Measurements from ENCODE around the gene GPC5. TPM values are rescaled to one million over a fixed set of nuclear protein-coding genes. Genes with fewer than 3 reads are reported as not detected.

The GPC5 gene
- total and polyA plus RNA-seq, 2 donors (not counting 3 experiments of a cell fraction or from before 2014, with no cell fraction given), result 0.59 to 0.97 TPM

DNA sequence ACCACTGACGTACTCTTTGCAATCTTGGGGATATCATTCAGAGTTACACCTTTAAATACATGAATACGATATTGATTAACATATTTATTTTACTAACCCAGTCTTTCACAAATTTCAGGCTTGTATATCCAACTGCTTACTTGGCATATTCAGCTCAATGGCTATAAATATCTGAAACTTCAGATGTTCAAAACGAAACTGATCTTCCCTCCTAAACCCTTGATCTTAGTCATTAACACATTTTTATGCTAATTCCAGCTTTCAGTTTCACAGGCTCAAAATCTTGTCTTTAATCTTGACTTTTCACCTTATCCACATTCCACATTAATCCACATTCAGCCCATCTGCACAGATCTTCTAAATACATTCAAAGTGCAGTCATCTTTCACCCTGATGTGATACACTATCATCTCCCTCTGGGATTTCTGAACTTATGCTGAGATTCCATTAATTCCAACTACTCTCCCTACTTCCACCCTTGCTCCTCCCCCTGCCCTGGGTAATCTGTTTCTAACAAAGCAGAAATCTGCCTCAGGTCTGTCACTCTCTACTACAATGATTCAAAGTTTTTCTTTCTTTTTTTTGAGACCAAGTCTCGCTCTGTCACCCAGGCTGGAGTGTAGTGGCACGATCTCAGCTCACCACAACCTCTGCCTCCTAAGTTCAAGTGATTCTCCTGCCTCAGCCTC, 387.2 kb downstream of the GPC5 start:
- dilution Hi-C loops (cut with MboI; ENCODE audit: extremely low pct_ligation_motif_present, low sequenced_read_pairs) (no loop called here), intact Hi-C loops (cut with micrococcal nuclease) (no loop called here)
- no peak overlapping the region for H3K4me3 ChIP-seq (replicated peaks in 1 of 3; ENCODE audit: insufficient read depth in 1 of 3, low read depth in 1 of 3, low read length in 3 of 3)
- FAIRE-seq, result no peak
- no peaks in the 10 kb centered on the region for H4K20me1 ChIP-seq (replicated peaks; ENCODE audit: control insufficient read depth, extremely low read depth, insufficient read depth, low read length)
- CTCF ChIA-PET, result no interaction called here
- POLR2A ChIA-PET, result no interaction called here
- no peaks in the 10 kb centered on the region for H3K27me3 ChIP-seq (ENCODE audit: control insufficient read depth in 2 of 2, insufficient read depth in 2 of 2, low read length in 2 of 2)
- no peak overlapping the region for H3K27ac ChIP-seq (ENCODE audit: insufficient read depth, low read depth, low read length)
- H3K9ac ChIP-seq (replicated peaks; ENCODE audit: extremely low read depth, insufficient read depth, low read length), result no peak overlapping the region
- no peaks in the 10 kb centered on the region for H3K36me3 ChIP-seq (ENCODE audit: control insufficient read depth in 2 of 2, extremely low read depth in 1 of 2, insufficient read depth in 2 of 2, low read length in 2 of 2)
- DNase-seq (ENCODE audit: low read depth, low spot score), result no peak
- H3K9me1 ChIP-seq (replicated peaks; ENCODE audit: control insufficient read depth, extremely low read depth, insufficient read depth, low read length), result no peaks in the 10 kb centered on the region
- no peaks in the 10 kb centered on the region for H3K79me2 ChIP-seq (ENCODE audit: control insufficient read depth, insufficient read depth, low read length)
- H3K4me2 ChIP-seq (ENCODE audit: insufficient read depth, low read length), result no peak overlapping the region
- no peak overlapping the region for H2AFZ ChIP-seq (ENCODE audit: low read depth, low read length)
- H3K4me1 ChIP-seq (ENCODE audit: control insufficient read depth, extremely low read depth, insufficient read depth, low read length), result no peaks in the 10 kb centered on the region
- no peaks in the 10 kb centered on the region for H3K9me3 ChIP-seq (replicated peaks; ENCODE audit: control insufficient read depth, insufficient read depth, low read length)
- BruUV-seq (replicated peaks), result no TSS peak
- TF ChIP-seq GATA2 (IDR thresholded peaks at IDR 0.05; ENCODE audit: insufficient read depth, insufficient read length, low read depth, low read length) (no peak), EZH2 (IDR thresholded peaks at IDR 0.05; ENCODE audit: borderline replicate concordance, low read depth, low read length, severe bottlenecking) (no peak), MYC (IDR thresholded peaks at IDR 0.05; ENCODE audit: low read depth, low read length) (no peak), FOS (IDR thresholded peaks at IDR 0.05; ENCODE audit: borderline replicate concordance, insufficient read depth, low read length) (no peak), POLR2A (IDR thresholded peaks at IDR 0.05; ENCODE audit: low read depth, low read length) (no peak), MAX (IDR thresholded peaks at IDR 0.05; ENCODE audit: insufficient read depth, insufficient read length) (no peak), POLR2AphosphoS5 (IDR thresholded peaks at IDR 0.05; ENCODE audit: insufficient read depth, low read depth, low read length) (no peak), JUN (IDR thresholded peaks at IDR 0.05; ENCODE audit: borderline replicate concordance, insufficient read depth, insufficient read length, low read depth) (no peak)
- TF ChIP-seq, protein P1, sequence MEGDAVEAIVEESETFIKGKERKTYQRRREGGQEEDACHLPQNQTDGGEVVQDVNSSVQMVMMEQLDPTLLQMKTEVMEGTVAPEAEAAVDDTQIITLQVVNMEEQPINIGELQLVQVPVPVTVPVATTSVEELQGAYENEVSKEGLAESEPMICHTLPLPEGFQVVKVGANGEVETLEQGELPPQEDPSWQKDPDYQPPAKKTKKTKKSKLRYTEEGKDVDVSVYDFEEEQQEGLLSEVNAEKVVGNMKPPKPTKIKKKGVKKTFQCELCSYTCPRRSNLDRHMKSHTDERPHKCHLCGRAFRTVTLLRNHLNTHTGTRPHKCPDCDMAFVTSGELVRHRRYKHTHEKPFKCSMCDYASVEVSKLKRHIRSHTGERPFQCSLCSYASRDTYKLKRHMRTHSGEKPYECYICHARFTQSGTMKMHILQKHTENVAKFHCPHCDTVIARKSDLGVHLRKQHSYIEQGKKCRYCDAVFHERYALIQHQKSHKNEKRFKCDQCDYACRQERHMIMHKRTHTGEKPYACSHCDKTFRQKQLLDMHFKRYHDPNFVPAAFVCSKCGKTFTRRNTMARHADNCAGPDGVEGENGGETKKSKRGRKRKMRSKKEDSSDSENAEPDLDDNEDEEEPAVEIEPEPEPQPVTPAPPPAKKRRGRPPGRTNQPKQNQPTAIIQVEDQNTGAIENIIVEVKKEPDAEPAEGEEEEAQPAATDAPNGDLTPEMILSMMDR (IDR thresholded peaks at IDR 0.05; ENCODE audit: extremely low read depth in 1 of 2, insufficient read depth in 1 of 2, low read depth in 1 of 2, low read length in 2 of 2), result no peak

All from endothelial cell of umbilical vein (primary cell).